Ascending aorta (tissue), 2 donors: ENCODE results near the gene CDH13. TPM values are rescaled to one million over a fixed set of nuclear protein-coding genes. Genes with fewer than 3 reads are reported as not detected.

Experiments
- DNase-seq, 2 donors: peaks; one replicate each; pipeline ENCODE4 v3.0.0-alpha.2; 2019; ENCODE audit warnings: low spot score in 2 of 2
- H3K27ac ChIP-seq, 2 donors: fragments of 200-600 bp; sonication (generic); one replicate each; pipeline ENCODE4 v1.5.1; 2016 to 2017; ENCODE audit warnings: mild to moderate bottlenecking in 1 of 2
- H3K27me3 ChIP-seq: fragments of 200-600 bp; sonication (generic); one replicate; pipeline ENCODE4 v1.5.1; 2017
- H3K36me3 ChIP-seq, 2 donors: fragments of 200-600 bp; sonication (generic); one replicate each; pipeline ENCODE4 v1.5.1; 2016
- H3K4me1 ChIP-seq, 2 donors: fragments of 200-600 bp; sonication (generic); one replicate each; pipeline ENCODE4 v1.5.1; 2016 to 2017; ENCODE audit warnings: mild to moderate bottlenecking in 1 of 2
- H3K4me3 ChIP-seq, 2 donors: fragments of 200-600 bp; sonication (generic); one replicate each; pipeline ENCODE4 v1.5.1; 2016 to 2017; ENCODE audit warnings: mild to moderate bottlenecking in 1 of 2
- H3K9me3 ChIP-seq, 2 donors: fragments of 200-600 bp; sonication (generic); one replicate each; pipeline ENCODE4 v1.5.1; 2016
- intact Hi-C: fragments of 100-400 bp; cut with DNase I; formaldehyde crosslinking; loops from one replicate; pipeline ENCODE4 v1.15.1; 2023
- total RNA-seq: library from RNA; depleted of rRNA; stranded (reverse); fragments of >200 nt; gene quantifications from one replicate; pipeline ENCODE4 v1.1.0, GENCODE V29; 2016
- TF ChIP-seq, protein P1 (sequence below), 3 experiments: fragments of 200-600 bp in 2 of 3; fragments of 450-650 bp in 1 of 3; sonication (generic) in 2 of 3; IDR thresholded peaks; one replicate each; pipeline ENCODE4 v1.5.1; 2016 to 2019; ENCODE audit warnings: antibody characterized with exemption in 3 of 3, mild to moderate bottlenecking in 1 of 3, moderate library complexity in 1 of 3

CDH13 gene
- total RNA-seq, 1 donor from 2014 or later = 160 TPM

DNA sequence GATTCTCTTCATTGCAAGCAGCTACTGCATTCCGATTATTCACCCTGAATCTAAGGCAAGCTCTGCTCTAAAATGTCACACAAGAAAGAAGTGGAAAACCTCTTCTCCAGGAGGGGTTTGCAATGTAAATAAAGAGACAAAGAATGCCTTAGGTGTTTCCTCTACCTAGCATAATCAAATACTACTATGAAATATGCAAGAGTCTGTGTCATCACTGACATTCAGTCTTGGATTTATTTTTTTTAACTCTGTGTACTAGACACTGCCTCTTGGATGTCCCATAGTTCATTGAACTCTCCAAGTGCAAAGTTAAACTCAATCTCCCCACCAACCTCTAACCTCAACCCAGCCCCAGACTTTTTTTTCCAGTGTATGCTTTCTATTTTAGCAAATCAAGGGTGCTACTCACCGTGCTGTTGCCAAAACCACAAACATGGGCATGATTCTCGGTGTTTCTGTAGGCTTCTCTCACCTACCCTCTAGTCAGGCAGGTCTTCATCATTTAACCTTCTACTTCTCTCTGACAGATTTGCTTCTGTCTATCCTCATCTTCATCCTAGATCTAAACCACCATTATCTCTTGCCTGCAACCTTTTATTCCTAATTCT, 329.1 kb downstream of the CDH13 start:
- peak overlapping the region in 1 of 2 donors; percentile 28 for H3K27ac ChIP-seq
- no peak overlapping the region for H3K4me3 ChIP-seq
- no peaks in the 10 kb centered on the region for H3K27me3 ChIP-seq
- no peaks in the 10 kb centered on the region for H3K9me3 ChIP-seq
- H3K36me3 ChIP-seq = no peaks in the 10 kb centered on the region
- intact Hi-C loops = no loop called here
- DNase-seq = no peak
- TF ChIP-seq, protein P1, sequence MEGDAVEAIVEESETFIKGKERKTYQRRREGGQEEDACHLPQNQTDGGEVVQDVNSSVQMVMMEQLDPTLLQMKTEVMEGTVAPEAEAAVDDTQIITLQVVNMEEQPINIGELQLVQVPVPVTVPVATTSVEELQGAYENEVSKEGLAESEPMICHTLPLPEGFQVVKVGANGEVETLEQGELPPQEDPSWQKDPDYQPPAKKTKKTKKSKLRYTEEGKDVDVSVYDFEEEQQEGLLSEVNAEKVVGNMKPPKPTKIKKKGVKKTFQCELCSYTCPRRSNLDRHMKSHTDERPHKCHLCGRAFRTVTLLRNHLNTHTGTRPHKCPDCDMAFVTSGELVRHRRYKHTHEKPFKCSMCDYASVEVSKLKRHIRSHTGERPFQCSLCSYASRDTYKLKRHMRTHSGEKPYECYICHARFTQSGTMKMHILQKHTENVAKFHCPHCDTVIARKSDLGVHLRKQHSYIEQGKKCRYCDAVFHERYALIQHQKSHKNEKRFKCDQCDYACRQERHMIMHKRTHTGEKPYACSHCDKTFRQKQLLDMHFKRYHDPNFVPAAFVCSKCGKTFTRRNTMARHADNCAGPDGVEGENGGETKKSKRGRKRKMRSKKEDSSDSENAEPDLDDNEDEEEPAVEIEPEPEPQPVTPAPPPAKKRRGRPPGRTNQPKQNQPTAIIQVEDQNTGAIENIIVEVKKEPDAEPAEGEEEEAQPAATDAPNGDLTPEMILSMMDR (IDR thresholded peaks at IDR 0.05) = no peak
- peaks cover 0 to 13% of the 10 kb centered on the region in 2 donors for H3K4me1 ChIP-seq

DNA sequence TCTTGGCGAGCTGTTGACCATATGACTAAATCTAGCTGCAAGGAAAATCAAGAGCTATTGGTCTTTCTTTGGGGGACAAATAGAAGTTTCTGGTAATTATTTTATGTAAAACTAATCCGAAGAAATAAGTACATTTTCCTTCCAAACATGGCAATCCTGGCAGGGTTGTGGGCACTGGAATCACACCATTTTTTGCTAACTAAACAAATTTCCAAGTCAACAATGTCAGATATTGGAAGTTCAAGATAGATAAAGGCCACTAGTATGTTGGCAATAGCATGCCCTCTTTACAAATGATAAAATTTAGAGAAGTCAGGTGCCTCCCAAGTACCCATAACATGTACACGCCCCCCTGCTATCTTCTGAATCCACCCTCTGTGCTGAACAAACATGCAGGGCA, 330.4 kb downstream of the CDH13 start:
- Histone ChIP-seq H3K4me1 (peaks cover 0 to 13% of the 10 kb centered on the region in 2 donors), H3K27me3 (no peaks in the 10 kb centered on the region), H3K9me3 (no peaks in the 10 kb centered on the region), H3K4me3 (no peak overlapping the region), H3K27ac (no peak overlapping the region), H3K36me3 (no peaks in the 10 kb centered on the region)
- intact Hi-C loops = no loop called here
- DNase-seq = no peak
- TF ChIP-seq, protein P1 (IDR thresholded peaks at IDR 0.05) = no peak

DNA sequence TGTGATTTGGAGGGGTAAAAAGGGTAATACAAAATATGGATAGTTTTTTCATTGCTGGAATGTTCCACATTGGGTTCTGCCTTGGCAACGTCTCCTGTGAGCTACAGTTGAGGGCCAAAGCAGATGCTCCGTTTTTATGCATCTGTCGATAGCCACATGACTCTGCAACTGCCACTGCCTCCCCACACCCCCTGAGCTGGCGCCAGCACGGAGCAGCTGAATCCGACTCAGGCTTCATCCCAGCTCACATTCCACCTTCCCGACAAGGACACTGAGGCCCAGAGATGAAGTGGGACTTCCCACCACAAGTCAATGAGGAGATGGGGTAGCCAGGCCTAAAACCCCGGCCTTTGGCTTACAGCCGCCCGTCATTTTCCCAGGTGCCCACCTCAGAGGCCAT, 334.1 kb downstream of the CDH13 start:
- intact Hi-C loops = no loop called here
- DNase-seq = no peak
- TF ChIP-seq, protein P1 (IDR thresholded peaks at IDR 0.05) = no peak
- Histone ChIP-seq H3K27ac (no peak overlapping the region), H3K27me3 (no peaks in the 10 kb centered on the region), H3K36me3 (no peaks in the 10 kb centered on the region), H3K4me3 (no peak overlapping the region), H3K9me3 (no peaks in the 10 kb centered on the region), H3K4me1 (peaks cover 0 to 1% of the 10 kb centered on the region in 2 donors)

DNA sequence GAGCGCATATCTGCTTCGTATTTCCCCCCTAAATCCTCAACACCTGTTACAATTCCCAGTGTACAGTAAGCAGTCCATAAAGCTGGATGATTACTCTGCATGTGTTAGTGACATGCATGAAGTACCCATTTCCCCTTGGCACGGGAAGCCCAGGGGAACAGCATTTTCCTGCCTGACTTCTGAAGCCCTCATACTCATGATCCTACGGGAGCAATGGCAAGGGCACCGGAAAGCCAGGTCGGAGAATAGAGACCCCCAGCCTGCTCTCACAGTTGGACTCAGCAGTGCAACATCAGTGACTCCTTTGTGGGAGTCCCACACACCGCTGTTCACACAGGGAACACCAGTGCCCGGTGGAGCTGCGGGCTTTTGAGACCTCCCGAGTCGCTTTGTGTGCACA, 336.9 kb downstream of the CDH13 start:
- DNase-seq = no peak
- Histone ChIP-seq H3K4me3 (no peak overlapping the region), H3K9me3 (no peaks in the 10 kb centered on the region), H3K27me3 (no peaks in the 10 kb centered on the region), H3K27ac (no peak overlapping the region), H3K36me3 (no peaks in the 10 kb centered on the region), H3K4me1 (no peaks in the 10 kb centered on the region)
- TF ChIP-seq, protein P1 (IDR thresholded peaks at IDR 0.05) = no peak
- intact Hi-C loops = no loop called here

DNA sequence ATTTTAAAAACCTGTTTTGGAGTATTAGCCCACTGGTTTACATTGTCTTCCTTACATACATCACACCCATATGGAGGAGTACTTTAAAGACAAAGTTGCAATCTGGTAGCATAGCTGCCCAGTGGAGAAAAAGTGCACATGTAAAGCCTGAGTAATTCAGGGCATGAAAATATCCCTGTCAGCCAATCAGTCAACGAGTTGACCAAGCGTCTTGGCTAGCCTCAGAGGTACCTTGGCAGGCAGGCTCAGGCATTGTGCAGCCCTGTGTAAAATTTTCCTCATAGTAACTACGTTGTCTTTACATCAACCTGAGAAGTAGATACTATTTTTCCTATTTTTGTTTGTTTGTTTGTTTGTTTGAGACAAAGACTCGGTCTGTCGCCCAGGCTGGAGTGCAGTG, 339.0 kb downstream of the CDH13 start:
- H3K36me3 ChIP-seq = no peaks in the 10 kb centered on the region
- H3K27ac ChIP-seq = no peak overlapping the region
- no peaks in the 10 kb centered on the region for H3K27me3 ChIP-seq
- no peaks in the 10 kb centered on the region for H3K9me3 ChIP-seq
- TF ChIP-seq, protein P1 (IDR thresholded peaks at IDR 0.05) = no peak
- H3K4me3 ChIP-seq = no peak overlapping the region
- intact Hi-C loops = no loop called here
- no peak for DNase-seq
- H3K4me1 ChIP-seq = no peaks in the 10 kb centered on the region

DNA sequence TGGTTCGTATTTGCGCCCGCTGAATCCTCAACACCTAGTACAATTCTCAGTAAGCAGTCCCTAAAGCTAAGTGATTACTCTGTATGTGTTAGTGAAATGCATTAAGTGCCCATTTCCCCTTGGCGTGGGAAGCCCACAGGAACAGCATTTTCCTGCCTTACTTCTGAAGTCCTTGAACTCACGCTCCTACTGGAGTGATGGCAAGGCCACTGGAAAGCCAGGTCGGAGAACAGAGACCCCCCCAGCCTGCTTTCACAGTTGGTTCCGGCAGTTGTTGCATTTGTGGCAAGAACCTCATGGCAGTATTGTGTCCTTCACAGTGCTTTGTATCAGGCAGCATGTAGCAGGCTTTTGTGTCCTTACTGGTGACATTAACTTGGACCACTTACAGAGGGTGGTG, 340.7 kb downstream of the CDH13 start:
- Histone ChIP-seq H3K9me3 (no peaks in the 10 kb centered on the region), H3K27me3 (no peaks in the 10 kb centered on the region), H3K4me3 (no peak overlapping the region), H3K4me1 (peaks cover 0 to under 1% of the 10 kb centered on the region in 2 donors), H3K36me3 (no peaks in the 10 kb centered on the region), H3K27ac (no peak overlapping the region)
- DNase-seq = no peak
- intact Hi-C loops = no loop called here
- TF ChIP-seq, protein P1 (IDR thresholded peaks at IDR 0.05) = no peak
